ENCODE measurements around the gene SPESP1.

Gene SPESP1

GRCh38 chr15:68980786-68981185, 50.5 kb downstream of the SPESP1 start:
- ChIA-PET CTCF (no interaction called here), POLR2A (no interaction called here)
- TF ChIP-seq CTCF (IDR thresholded peaks at IDR 0.05; ENCODE audit: control extremely low read depth, extremely low read depth, low read depth, missing control alignments) = no peak
- DNase-seq (ENCODE audit: extremely low spot score) = no peak

- TF ChIP-seq CTCF (IDR thresholded peaks at IDR 0.05; ENCODE audit: control extremely low read depth, extremely low read depth, low read depth, missing control alignments) = no peak
- DNase-seq (ENCODE audit: extremely low spot score) = no peak
- ChIA-PET POLR2A (no interaction called here), CTCF (no interaction called here)
Observed at GRCh38 chr15:68981941-68982340, 51.6 kb downstream of the SPESP1 start.

GRCh38 chr15:68982976-68983563, 52.7 kb downstream of the SPESP1 start:
- ChIA-PET POLR2A (no interaction called here), CTCF (no interaction called here)
- TF ChIP-seq CTCF (IDR thresholded peaks at IDR 0.05; ENCODE audit: control extremely low read depth, extremely low read depth, low read depth, missing control alignments) = no peak
- no peak for DNase-seq (ENCODE audit: extremely low spot score)

- POLR2A ChIA-PET = no interaction called here
- TF ChIP-seq CTCF (IDR thresholded peaks at IDR 0.05; ENCODE audit: control extremely low read depth, extremely low read depth, low read depth, missing control alignments) = no peak
- CTCF ChIA-PET = interaction anchor here (1.2 kb wide), 1 partner anchor 15 kb away, joined by 3 read pairs; no protein-coding TSS in a partner anchor
- DNase-seq (ENCODE audit: extremely low spot score) = no peak
Observed at GRCh38 chr15:68983961-68984481, 53.7 kb downstream of the SPESP1 start.

GRCh38 chr15:68984586-68984985, 54.3 kb downstream of the SPESP1 start:
- no peak for TF ChIP-seq CTCF (IDR thresholded peaks at IDR 0.05; ENCODE audit: control extremely low read depth, extremely low read depth, low read depth, missing control alignments)
- CTCF ChIA-PET = interaction anchor here (1.2 to 1.3 kb wide), 2 partner anchors 10 to 15 kb away, joined by 3 read pairs; no protein-coding TSS in a partner anchor
- no peak for DNase-seq (ENCODE audit: extremely low spot score)
- POLR2A ChIA-PET = no interaction called here

- ChIA-PET CTCF (interaction anchor here (1.2 to 1.3 kb wide), 2 partner anchors 11 to 14 kb away, joined by 3 read pairs; no protein-coding TSS in a partner anchor), POLR2A (interaction anchor here (0.7 kb wide), 1 partner anchor 25 kb away, joined by 12 read pairs; no protein-coding TSS in a partner anchor)
- no peak for DNase-seq (ENCODE audit: extremely low spot score)
- TF ChIP-seq CTCF (IDR thresholded peaks at IDR 0.05; ENCODE audit: control extremely low read depth, extremely low read depth, low read depth, missing control alignments) = no peak
Observed at GRCh38 chr15:68985361-68985891, 55.1 kb downstream of the SPESP1 start.
